B cell (primary cell): ENCODE results near the gene VPS8. TPM values are rescaled to one million over a fixed set of nuclear protein-coding genes. Genes with fewer than 3 reads are reported as not detected.

Experiments used
- ATAC-seq: fragments of 200-7000 bp; cut with Tn5 transposase; one replicate; pipeline ENCODE4 v1.10.0; 2021; ENCODE audit warnings: low read depth, mild to moderate bottlenecking, moderate number of reproducible peaks, moderate library complexity
- CTCF ChIA-PET: fragments of 350-600 bp; sonication (Branson Sonifier 250); formaldehyde crosslinking; loops from one replicate; lab custom pipeline; 2021; ENCODE audit warnings: antibody characterized with exemption, inconsistent platforms; lab: Charles Lee
- POLR2A ChIA-PET: fragments of 350-600 bp; sonication (Branson Sonifier 250); formaldehyde crosslinking; loops from one replicate; lab custom pipeline; 2021; ENCODE audit warnings: antibody characterized with exemption; lab: Charles Lee
- DNase-seq: peaks from one replicate; pipeline ENCODE4 v3.0.0; 2013
- H2AFZ ChIP-seq: 2 replicates; pipeline ENCODE4 v1.6.1; 2012; ENCODE audit warnings: mild to moderate bottlenecking, low read depth, low read length; ENCODE audit not compliant: insufficient read depth, poor library complexity, severe bottlenecking
- H3K27ac ChIP-seq, 2 donors: 1 replicate in 1 of 2; 2 replicates in 1 of 2; pipeline ENCODE4 v1.5.1; 2012 to 2013; ENCODE audit warnings: low read length in 2 of 2, mild to moderate bottlenecking in 2 of 2, moderate library complexity in 1 of 2
- H3K27me3 ChIP-seq, 4 experiments: fragments of 200-600 bp in 1 of 4; sonication (generic) in 1 of 4; replicated peaks in 1 of 4; 1 replicate in 2 of 4; 2 replicates in 2 of 4; pipeline versions ENCODE4 v1.6.1 to v1.7.0; 2013 to 2016; ENCODE audit warnings: low read length in 3 of 4, mild to moderate bottlenecking in 2 of 4, mixed read lengths in 1 of 4, moderate library complexity in 1 of 4; ENCODE audit not compliant: insufficient read depth in 4 of 4, control insufficient read depth in 3 of 4; ENCODE audit errors: control extremely low read depth in 1 of 4
- H3K36me3 ChIP-seq, 2 experiments: replicated peaks in 1 of 2; 1 replicate in 1 of 2; 2 replicates in 1 of 2; pipeline versions ENCODE4 v1.6.1 to v1.7.1; 2013; ENCODE audit warnings: low read length in 1 of 2; ENCODE audit not compliant: insufficient read depth in 2 of 2, control insufficient read depth in 1 of 2; ENCODE audit errors: control extremely low read depth in 1 of 2, extremely low read depth in 1 of 2
- H3K4me1 ChIP-seq, 2 donors: fragments of 200-600 bp in 1 of 2; sonication (generic) in 1 of 2; 1 replicate in 1 of 2; 2 replicates in 1 of 2; pipeline versions ENCODE4 v1.5.1 to v1.6.1; 2013 to 2017; ENCODE audit warnings: low read length in 2 of 2; ENCODE audit not compliant: control insufficient read depth in 2 of 2, insufficient read depth in 2 of 2
- H3K4me2 ChIP-seq: replicated peaks from 2 replicates; pipeline ENCODE3; 2012; ENCODE audit warnings: mild to moderate bottlenecking, low read depth, low read length; ENCODE audit not compliant: poor library complexity, severe bottlenecking
- H3K4me3 ChIP-seq, 5 experiments: fragments of 200-600 bp in 1 of 5; sonication (generic) in 1 of 5; 1 replicate in 3 of 5; 2 replicates in 2 of 5; pipeline versions ENCODE4 v1.5.1 to v1.7.0; 2011 to 2016; ENCODE audit warnings: low read length in 4 of 5, mild to moderate bottlenecking in 4 of 5, low read depth in 2 of 5, control low read depth in 1 of 5, moderate library complexity in 1 of 5; ENCODE audit not compliant: insufficient read depth in 1 of 5; ENCODE audit errors: control extremely low read depth in 1 of 5, extremely low read depth in 1 of 5
- H3K79me2 ChIP-seq: fragments of 200-600 bp; sonication (generic); one replicate; pipeline ENCODE4 v1.6.0; 2016; ENCODE audit warnings: low read length; ENCODE audit not compliant: control insufficient read depth, insufficient read depth
- H3K9ac ChIP-seq: fragments of 200-600 bp; sonication (generic); 2 replicates; pipeline ENCODE4 v1.6.1; 2017; ENCODE audit warnings: mild to moderate bottlenecking, low read length, moderate library complexity
- H3K9me3 ChIP-seq, 3 donors: one replicate each; pipeline versions ENCODE4 v1.6.1 to v1.7.1; 2013; ENCODE audit warnings: low read length in 2 of 3; ENCODE audit not compliant: control insufficient read depth in 2 of 3, insufficient read depth in 1 of 3; ENCODE audit errors: control extremely low read depth in 1 of 3
- H4K20me1 ChIP-seq: 2 replicates; pipeline ENCODE4 v1.6.0; 2012; ENCODE audit warnings: mild to moderate bottlenecking, low read length; ENCODE audit not compliant: insufficient read depth, control insufficient read depth, poor library complexity, severe bottlenecking
- H3K27ac Mint-ChIP-seq: one replicate; pipeline ENCODE4 v1.8.0; 2021; ENCODE audit warnings: mixed read lengths
- H3K27me3 Mint-ChIP-seq: one replicate; pipeline ENCODE4 v1.8.0; 2021; ENCODE audit warnings: mixed read lengths
- H3K4me1 Mint-ChIP-seq: one replicate; pipeline ENCODE4 v1.8.0; 2021; ENCODE audit warnings: mixed read lengths
- H3K4me3 Mint-ChIP-seq: one replicate; pipeline ENCODE4 v1.8.0; 2021; ENCODE audit warnings: mixed read lengths
- H3K9me3 Mint-ChIP-seq: one replicate; pipeline ENCODE4 v1.8.0; 2022; ENCODE audit warnings: mixed read lengths; ENCODE audit not compliant: insufficient read depth
- CTCF ChIP-seq: fragments of 200-600 bp; IDR thresholded peaks from one replicate; pipeline ENCODE4 v1.8.0; 2022; ENCODE audit warnings: antibody characterized with exemption, mild to moderate bottlenecking
- EZH2 ChIP-seq: IDR thresholded peaks from 2 replicates; pipeline ENCODE4 v1.6.1; 2012; ENCODE audit warnings: borderline replicate concordance, low read depth, mild to moderate bottlenecking, moderate library complexity, low read length; ENCODE audit not compliant: insufficient read depth, poor library complexity, severe bottlenecking
- WGBS: methylation state at CpG from one replicate; pipeline ENCODE4 v1.1.5; 2013; ENCODE audit warnings: missing lambda C conversion rate; ENCODE audit not compliant: insufficient coverage; 5-methylcytosine and 5-hydroxymethylcytosine counted together
- intact Hi-C: fragments of 100-400 bp; cut with micrococcal nuclease; formaldehyde crosslinking; loops from one replicate; pipeline ENCODE4 v1.10.0; 2022
- polyA plus RNA-seq: library from polyadenylated mRNA; depleted of rRNA; stranded (reverse); fragments of >200 nt; gene quantifications from 2 replicates; pipeline ENCODE4 v1.2.3, GENCODE V29; 2012
- total RNA-seq, 2 donors: library from RNA; stranded (reverse); fragments of 120-200 nt in 1 of 2; gene quantifications; 1 replicate in 1 of 2; 2 replicates in 1 of 2; pipeline versions ENCODE4 v1.2.3 to v1.2.4, GENCODE V29; 2013 to 2022

VPS8 gene
- total and polyA plus RNA-seq, 2 donors (not counting 1 experiment from before 2014, with no cell fraction given): 18.3 to 95.6 TPM

- no peak overlapping the region for H3K27ac Mint-ChIP-seq
- no peak overlapping the region for H3K4me2 ChIP-seq
- H2AFZ ChIP-seq: no peak overlapping the region
- TF ChIP-seq EZH2 (no peak), CTCF (no peak)
- no peak overlapping the region for H3K4me3 Mint-ChIP-seq
- ChIA-PET POLR2A (no interaction called here), CTCF (no interaction called here)
- H3K9me3 ChIP-seq: no peaks in the 10 kb centered on the region
- no peaks in the 10 kb centered on the region for H3K36me3 ChIP-seq
- no peak for ATAC-seq
- H3K27me3 Mint-ChIP-seq: peaks cover 7% of the 10 kb centered on the region
- no peaks in the 10 kb centered on the region for H3K27me3 ChIP-seq
- H3K9ac ChIP-seq: no peak overlapping the region
- intact Hi-C loops: no loop called here
- no peak for DNase-seq
- 97% methylated on average over 23 of the region's 26 CpGs for WGBS
- H3K79me2 ChIP-seq: no peaks in the 10 kb centered on the region
- peaks cover 22 to 24% of the 10 kb centered on the region in 2 donors for H3K4me1 ChIP-seq
- no peaks in the 10 kb centered on the region for H4K20me1 ChIP-seq
- H3K4me3 ChIP-seq: no peak overlapping the region
- H3K9me3 Mint-ChIP-seq: no peaks in the 10 kb centered on the region
- peaks cover 21% of the 10 kb centered on the region for H3K4me1 Mint-ChIP-seq
- no peak overlapping the region for H3K27ac ChIP-seq
These were observed 42.4 kb upstream of the VPS8 start for GRCh38 chr3:184769382-184770170.

- Mint-ChIP-seq H3K27ac (no peak overlapping the region), H3K9me3 (no peaks in the 10 kb centered on the region), H3K4me1 (peaks cover 13% of the 10 kb centered on the region), H3K4me3 (no peak overlapping the region), H3K27me3 (peaks cover 9% of the 10 kb centered on the region)
- Histone ChIP-seq H3K27ac (no peak overlapping the region), H3K4me2 (no peak overlapping the region), H3K9ac (no peak overlapping the region), H3K4me1 (peaks cover 14 to 15% of the 10 kb centered on the region in 2 donors), H3K9me3 (no peaks in the 10 kb centered on the region), H2AFZ (no peak overlapping the region), H4K20me1 (no peaks in the 10 kb centered on the region), H3K4me3 (no peak overlapping the region), H3K79me2 (no peaks in the 10 kb centered on the region), H3K36me3 (no peaks in the 10 kb centered on the region), H3K27me3 (no peaks in the 10 kb centered on the region)
- ChIA-PET CTCF (no interaction called here), POLR2A (no interaction called here)
- intact Hi-C loops: no loop called here
- no peak for TF ChIP-seq CTCF
- no peak for TF ChIP-seq EZH2
- ATAC-seq (no peak), DNase-seq (no peak)
- 97% methylated on average over 12 of the region's 12 CpGs for WGBS
These were observed 41.4 kb upstream of the VPS8 start for GRCh38 chr3:184770541-184770940.
